SIG-M5 treated with dmso at 0.1 percent for 504 hours (cell line): Measurements from ENCODE around the gene PMPCA.
"Not testable (repeated sequence)": the region's sequence is repeated elsewhere in the genome, so short reads cannot be mapped to it uniquely, and the experiment has no call there.

Source experiments
- DNase-seq: peaks from one replicate; lab custom pipeline; 2025; ENCODE audit not compliant: unreplicated experiment; lab: John Stamatoyannopoulos, UW

Gene PMPCA

DNA sequence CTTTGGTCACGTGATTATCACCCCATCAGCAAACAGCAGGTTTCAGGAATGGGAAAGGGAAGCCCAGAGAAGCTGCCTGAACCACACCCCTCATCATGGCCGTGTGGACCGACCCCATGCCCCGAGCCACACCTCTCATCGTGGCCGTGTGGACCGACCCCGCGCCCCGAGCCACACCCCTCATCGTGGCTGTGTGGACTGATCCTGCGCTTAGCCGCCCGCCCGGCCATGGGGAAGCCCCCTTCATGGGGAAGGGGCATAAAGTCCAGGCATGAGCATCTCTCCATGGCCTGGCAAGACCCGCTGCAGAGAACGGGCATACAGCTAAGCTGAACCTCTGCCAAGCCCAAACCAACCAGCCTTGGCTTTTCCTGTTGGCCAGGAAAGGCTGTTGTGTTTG is 16.9 kb upstream of the PMPCA start:
- no peak for DNase-seq

DNA sequence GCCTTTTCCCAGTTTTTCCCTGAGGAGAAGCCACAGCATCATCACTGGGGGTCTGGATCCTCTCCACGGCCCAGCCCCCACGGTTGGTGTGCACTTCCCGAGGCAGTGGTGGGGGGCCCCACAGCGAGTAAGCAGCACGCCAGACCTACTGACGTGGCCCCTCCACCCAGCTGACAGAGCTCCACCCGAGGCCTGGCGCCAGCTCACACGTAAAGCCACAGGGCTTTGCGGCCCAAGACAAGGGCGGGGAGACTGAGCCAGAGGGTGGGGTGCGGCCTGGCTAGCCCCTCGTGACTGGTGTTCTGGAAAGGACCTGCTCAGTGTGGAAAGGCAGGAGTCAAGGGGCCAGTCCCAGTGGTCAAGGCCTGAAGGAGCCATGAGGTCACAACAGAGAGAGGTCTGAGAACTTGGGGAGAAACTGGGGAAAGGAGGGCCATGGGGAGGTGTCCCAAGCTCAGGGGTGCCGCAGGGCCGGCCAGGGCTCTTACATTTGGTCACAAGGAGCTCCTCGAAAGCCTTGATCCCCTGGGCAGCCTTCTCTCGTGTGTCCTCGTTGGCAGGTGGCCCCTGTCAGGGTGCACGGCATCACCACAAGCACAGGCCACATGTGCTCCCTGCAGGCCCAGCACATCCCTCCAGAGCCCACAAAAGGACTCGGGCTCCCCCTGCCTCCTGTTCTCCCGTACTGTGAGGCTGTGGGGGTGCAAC is 16.0 kb upstream of the PMPCA start:
- DNase-seq: no peak

DNA sequence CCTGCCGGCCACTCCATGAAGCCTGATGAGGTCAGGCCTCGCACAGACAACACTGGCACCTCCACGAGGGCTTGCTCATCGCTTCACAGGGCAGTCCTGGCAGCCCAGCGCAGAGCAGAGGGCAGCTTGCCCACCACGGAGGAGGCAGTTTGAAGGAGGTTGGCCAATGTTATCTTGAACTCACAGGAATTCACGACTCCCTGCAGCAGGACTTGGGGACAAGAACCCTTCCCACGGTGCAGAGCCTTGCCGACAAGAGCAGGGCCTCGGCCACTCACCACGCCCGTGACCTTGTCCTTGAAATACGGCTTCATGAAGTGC is 15.5 kb upstream of the PMPCA start:
- no peak for DNase-seq

DNA sequence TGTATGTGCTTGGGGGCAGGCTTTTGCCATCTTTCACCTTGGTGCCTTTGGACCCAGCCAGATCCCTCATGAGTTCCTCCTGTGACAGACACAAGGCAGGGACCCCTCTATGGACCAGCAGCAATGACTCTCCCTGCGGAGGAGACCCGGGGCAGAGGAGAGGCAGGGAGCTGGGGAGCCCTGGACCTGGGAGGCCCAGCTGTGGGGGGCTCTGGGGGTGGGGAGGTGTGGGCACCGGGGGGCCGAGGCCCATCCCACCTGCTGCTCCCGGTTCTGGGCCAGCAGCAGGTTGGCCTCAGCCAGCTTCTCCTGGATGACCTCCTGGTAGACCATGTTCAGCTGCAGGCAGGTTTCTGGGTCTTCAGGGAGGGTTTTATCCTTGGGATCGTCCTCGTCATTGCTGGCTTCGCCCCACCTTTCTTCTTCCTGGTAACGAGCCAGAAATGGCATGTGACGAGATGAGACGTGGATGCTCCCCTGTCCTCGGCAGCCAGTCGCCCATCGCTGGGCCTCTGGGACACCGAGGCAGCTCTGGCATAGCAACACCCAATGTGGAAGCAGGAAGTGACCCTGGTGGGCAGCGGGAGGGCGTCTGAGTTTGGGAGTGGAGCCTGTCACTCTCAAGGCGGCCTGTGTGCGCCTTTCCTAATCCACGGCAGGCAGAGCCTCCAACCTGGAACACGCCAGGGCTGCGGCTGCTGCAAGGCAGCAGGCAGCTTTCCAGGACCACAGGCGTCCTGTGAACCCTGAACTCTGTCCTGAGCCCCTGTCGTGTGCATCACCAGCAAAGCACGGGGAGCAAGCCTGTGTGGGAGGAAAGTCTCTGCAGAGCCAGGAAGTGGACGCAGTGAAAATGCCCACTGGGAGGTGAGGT is 14.9 kb upstream of the PMPCA start:
- DNase-seq: no peak

GRCh38 chr9:136396219-136396515 is 14.3 kb upstream of the PMPCA start:
- DNase-seq: no peak

- DNase-seq: no peak
Observed at GRCh38 chr9:136397643-136398042, 12.8 kb upstream of the PMPCA start.

- no peak for DNase-seq
Observed at GRCh38 chr9:136398286-136398685, 12.2 kb upstream of the PMPCA start.

- no peak for DNase-seq
Observed at GRCh38 chr9:136399176-136400037, 11.1 kb upstream of the PMPCA start.

DNA sequence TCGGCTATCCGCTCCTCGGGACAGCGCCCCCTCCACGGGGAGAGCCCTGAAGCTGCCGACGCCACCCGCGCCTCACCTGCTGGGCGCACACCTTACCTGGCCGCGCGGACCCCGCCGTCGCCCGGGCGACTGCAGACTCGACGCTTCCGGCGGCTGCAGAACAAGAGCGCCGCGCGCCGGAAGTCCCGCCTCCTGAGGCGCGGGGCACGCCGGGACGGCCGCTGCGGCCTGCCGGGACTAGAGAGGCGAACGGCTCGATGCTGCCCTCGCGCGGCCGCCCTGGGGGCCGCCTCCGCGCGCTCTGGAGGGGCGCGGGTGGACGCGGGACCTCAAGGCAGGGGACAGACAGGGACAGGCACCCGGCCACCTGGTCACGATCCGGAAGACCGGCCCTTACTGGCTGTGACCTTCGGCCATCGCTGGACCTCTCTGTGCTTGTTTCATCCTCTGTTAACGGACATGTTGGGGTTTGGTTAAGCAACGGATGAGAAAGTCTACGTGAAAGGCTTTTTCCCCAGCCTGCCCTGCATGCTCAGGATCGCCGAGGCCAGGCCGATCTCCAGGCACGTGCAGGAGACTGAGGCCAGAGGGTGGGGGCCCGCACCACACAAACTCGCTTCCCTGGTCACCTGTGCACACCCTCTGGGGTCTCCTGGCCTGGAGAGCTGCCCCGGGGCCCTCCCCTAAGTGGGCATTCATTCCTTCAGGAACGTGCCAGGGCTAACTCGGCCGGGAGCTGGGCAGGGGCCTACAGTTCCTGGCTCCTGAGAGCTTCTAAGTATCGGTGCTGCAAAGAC is 10.2 kb upstream of the PMPCA start, which contains the start of gene SNAPC4:
TSS of gene SNAPC4 (minus strand) at position 133 of the 797 bp plus-strand sequence. CDS start 1,742 bp downstream, outside the sequence.
- peak; percentile 74 for DNase-seq

- no peak for DNase-seq
Observed at GRCh38 chr9:136401173-136401922, 9.1 kb upstream of the PMPCA start.

DNA sequence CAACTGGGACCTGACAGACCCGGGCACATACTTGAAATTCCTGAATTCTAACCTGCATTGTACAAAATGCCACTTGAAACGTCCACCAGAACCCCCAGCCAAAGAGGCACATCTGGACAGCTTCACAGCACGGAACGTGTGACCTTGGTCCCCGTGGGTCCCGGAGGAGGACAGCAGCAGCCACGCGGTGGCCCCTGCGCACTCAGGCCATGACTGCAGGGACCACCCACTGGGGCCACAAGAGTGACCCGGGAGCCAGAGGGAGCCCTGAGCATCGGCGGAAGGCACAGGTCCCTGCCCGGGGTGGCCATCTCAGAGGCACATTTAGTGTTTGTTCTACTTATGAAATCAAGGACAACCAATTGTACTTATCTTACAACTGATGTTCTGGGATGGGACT is 8.4 kb upstream of the PMPCA start:
- no peak for DNase-seq

GRCh38 chr9:136403538-136403914 is 6.9 kb upstream of the PMPCA start:
- DNase-seq: no peak

GRCh38 chr9:136403915-136404800 is 6.3 kb upstream of the PMPCA start:
- DNase-seq: no peak

DNA sequence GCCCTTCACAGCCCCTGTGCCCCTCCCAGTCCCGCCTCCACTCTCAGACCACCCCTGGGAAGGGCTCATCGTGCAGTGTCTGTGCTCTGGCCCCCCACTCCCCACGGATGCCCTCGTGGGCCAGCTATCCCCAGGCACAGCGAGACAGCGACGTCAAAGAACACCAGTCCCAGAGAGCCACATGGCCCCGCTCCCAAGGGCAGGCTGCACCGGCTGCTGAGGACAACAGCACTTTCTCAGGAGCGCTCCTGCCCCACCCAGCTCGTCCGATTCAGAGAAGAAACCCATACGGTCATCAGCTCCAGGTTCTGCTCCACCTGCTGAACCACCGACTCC is 5.7 kb upstream of the PMPCA start:
- DNase-seq: no peak

GRCh38 chr9:136405481-136405880 is 5.0 kb upstream of the PMPCA start:
- no peak for DNase-seq

DNA sequence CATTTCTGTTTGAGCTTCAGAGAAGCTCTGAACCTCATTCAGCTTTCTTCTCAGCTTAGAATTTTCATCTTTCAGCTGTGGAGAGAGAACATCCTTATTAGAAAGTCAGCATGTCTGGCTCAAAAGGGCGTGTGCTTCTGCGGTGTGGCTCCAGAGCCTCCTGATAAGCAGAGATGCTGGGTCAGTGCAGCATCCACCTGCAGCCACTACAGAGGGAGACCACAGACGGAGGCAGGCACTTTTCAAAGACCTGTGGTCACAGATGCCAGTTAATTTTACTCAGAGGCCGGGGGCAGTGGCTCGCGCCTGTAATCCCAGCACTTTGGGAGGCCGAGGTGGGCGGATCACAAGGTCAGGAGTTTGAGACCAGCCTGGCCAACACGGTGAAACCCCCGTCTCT is 4.6 kb upstream of the PMPCA start:
- DNase-seq: not testable (repeated sequence)

- DNase-seq: not testable (repeated sequence)
Observed at GRCh38 chr9:136407061-136407460, 3.4 kb upstream of the PMPCA start.

- no peak for DNase-seq
Observed at GRCh38 chr9:136407911-136408310, 2.5 kb upstream of the PMPCA start.
